ENCODE results near the gene SVIP. TPM values are rescaled to one million over a fixed set of nuclear protein-coding genes. Genes with fewer than 3 reads are reported as not detected.

SVIP gene
- total RNA-seq, 2 experiments from 2014 or later, result 42.4 to 42.7 TPM

- ATAC-seq (ENCODE audit: low read depth), result peak; percentile 33
- Mint-ChIP-seq H3K9me3 (peaks cover 2% of the 10 kb centered on the region), H3K4me3 (no peak overlapping the region), H3K36me3 (no peaks in the 10 kb centered on the region), H3K27me3 (no peaks in the 10 kb centered on the region), H3K27ac (peak overlapping the region; percentile 12), H3K4me1 (peaks cover 6% of the 10 kb centered on the region)
- POLR2A ChIA-PET, result no interaction called here
- no peak for DNase-seq
Measured at GRCh38 chr11:22780952-22781593, 48.5 kb downstream of the SVIP start.

GRCh38 chr11:22779850-22780249 lies 49.8 kb downstream of the SVIP start:
- POLR2A ChIA-PET, result no interaction called here
- H3K27me3 Mint-ChIP-seq, result no peaks in the 10 kb centered on the region
- no peak for ATAC-seq (ENCODE audit: low read depth)
- H3K27ac Mint-ChIP-seq, result no peak overlapping the region
- H3K9me3 Mint-ChIP-seq, result peaks cover 2% of the 10 kb centered on the region
- no peaks in the 10 kb centered on the region for H3K36me3 Mint-ChIP-seq
- peaks cover 6% of the 10 kb centered on the region for H3K4me1 Mint-ChIP-seq
- no peak for DNase-seq
- H3K4me3 Mint-ChIP-seq, result no peak overlapping the region

- H3K4me1 Mint-ChIP-seq, result peaks cover 6% of the 10 kb centered on the region
- POLR2A ChIA-PET, result no interaction called here
- H3K27ac Mint-ChIP-seq, result no peak overlapping the region
- H3K36me3 Mint-ChIP-seq, result no peaks in the 10 kb centered on the region
- H3K27me3 Mint-ChIP-seq, result no peaks in the 10 kb centered on the region
- DNase-seq (no peak), ATAC-seq (ENCODE audit: low read depth) (no peak)
- H3K9me3 Mint-ChIP-seq, result no peaks in the 10 kb centered on the region
- no peak overlapping the region for H3K4me3 Mint-ChIP-seq
Measured at GRCh38 chr11:22778642-22779041, 51.0 kb downstream of the SVIP start.

- no peak overlapping the region for H3K27ac Mint-ChIP-seq
- no peak overlapping the region for H3K4me3 Mint-ChIP-seq
- POLR2A ChIA-PET, result no interaction called here
- H3K9me3 Mint-ChIP-seq, result no peaks in the 10 kb centered on the region
- H3K4me1 Mint-ChIP-seq, result no peaks in the 10 kb centered on the region
- DNase-seq (no peak), ATAC-seq (ENCODE audit: low read depth) (no peak)
- no peaks in the 10 kb centered on the region for H3K27me3 Mint-ChIP-seq
- H3K36me3 Mint-ChIP-seq, result no peaks in the 10 kb centered on the region
Measured at GRCh38 chr11:22775248-22775647, 54.4 kb downstream of the SVIP start.

- Mint-ChIP-seq H3K9me3 (no peaks in the 10 kb centered on the region), H3K36me3 (no peaks in the 10 kb centered on the region), H3K4me3 (no peak overlapping the region), H3K4me1 (no peaks in the 10 kb centered on the region), H3K27ac (no peak overlapping the region), H3K27me3 (no peaks in the 10 kb centered on the region)
- POLR2A ChIA-PET, result no interaction called here
- ATAC-seq (ENCODE audit: low read depth) (no peak), DNase-seq (no peak)
Measured at GRCh38 chr11:22774716-22775115, 54.9 kb downstream of the SVIP start.

- Mint-ChIP-seq H3K9me3 (peaks cover 1% of the 10 kb centered on the region), H3K4me3 (no peak overlapping the region), H3K27ac (no peak overlapping the region), H3K36me3 (no peaks in the 10 kb centered on the region), H3K4me1 (no peaks in the 10 kb centered on the region), H3K27me3 (no peaks in the 10 kb centered on the region)
- no peak for ATAC-seq (ENCODE audit: low read depth)
- POLR2A ChIA-PET, result no interaction called here
- no peak for DNase-seq
Measured at GRCh38 chr11:22769081-22769480, 60.5 kb downstream of the SVIP start.

Other genes starting within 250 kb of the SVIP start
- 10 to 100 TPM; 18.4 to 18.7 TPM for gene FANCF, start 204.0 kb downstream of the SVIP start, total RNA-seq
- 1 to 10 TPM; 1.9 to 2.4 TPM for gene GAS2, start 163.2 kb downstream of the SVIP start, total RNA-seq
- gene CCDC179, start 30.7 kb upstream of the SVIP start, total RNA-seq, result not detected